Small intestine (tissue), 7 donors: ENCODE results near the gene KLK15. TPM values are rescaled to one million over a fixed set of nuclear protein-coding genes. Genes with fewer than 3 reads are reported as not detected.
"Not testable (repeated sequence)": the region's sequence is repeated elsewhere in the genome, so short reads cannot be mapped to it uniquely, and the experiment has no call there.

Source experiments
- DNase-seq, 2 donors: peaks; one replicate each; pipeline versions ENCODE4 v3.0.0 to v3.0.0-alpha.2; 2013
- FAIRE-seq: peaks from 2 replicates; lab custom pipeline; 2012; peaks lifted over from hg19 to GRCh38; lab: Jason Lieb, UNC
- H3K27ac ChIP-seq, 3 donors: one replicate each; pipeline ENCODE4 v1.5.1; 2013; ENCODE audit warnings: low read length in 2 of 3, mild to moderate bottlenecking in 2 of 3, control low read depth in 1 of 3, inconsistent platforms in 1 of 3, low read depth in 1 of 3, moderate library complexity in 1 of 3
- H3K27me3 ChIP-seq, 3 donors: one replicate each; pipeline ENCODE4 v1.6.1; 2013; ENCODE audit warnings: low read length in 3 of 3, inconsistent platforms in 1 of 3; ENCODE audit not compliant: control insufficient read depth in 3 of 3, insufficient read depth in 3 of 3
- H3K36me3 ChIP-seq, 3 donors: one replicate each; pipeline ENCODE4 v1.6.1; 2013; ENCODE audit warnings: low read length in 3 of 3, inconsistent platforms in 1 of 3, low read depth in 1 of 3, mild to moderate bottlenecking in 1 of 3, moderate library complexity in 1 of 3; ENCODE audit not compliant: control insufficient read depth in 3 of 3, insufficient read depth in 2 of 3
- H3K4me1 ChIP-seq, 3 donors: one replicate each; pipeline ENCODE4 v1.6.1; 2013; ENCODE audit warnings: low read length in 2 of 3, inconsistent platforms in 1 of 3, low read depth in 1 of 3, mild to moderate bottlenecking in 1 of 3, moderate library complexity in 1 of 3; ENCODE audit not compliant: control insufficient read depth in 3 of 3, insufficient read depth in 2 of 3
- H3K4me3 ChIP-seq, 3 donors: one replicate each; pipeline ENCODE4 v1.5.1; 2013; ENCODE audit warnings: low read length in 3 of 3, control low read depth in 1 of 3, inconsistent platforms in 1 of 3, low read depth in 1 of 3, mild to moderate bottlenecking in 1 of 3, moderate library complexity in 1 of 3
- H3K9me3 ChIP-seq, 2 donors: one replicate each; pipeline ENCODE4 v1.6.1; 2013; ENCODE audit warnings: low read depth in 1 of 2, low read length in 1 of 2; ENCODE audit not compliant: control insufficient read depth in 2 of 2, insufficient read depth in 1 of 2
- WGBS, 3 donors: extraction: QIAGEN DNeasy Blood & Tissue Kit; methylation state at CpG; one replicate each; pipeline ENCODE4 v1.1.7; 2013; 5-methylcytosine and 5-hydroxymethylcytosine counted together
- polyA plus RNA-seq, 4 donors: library from polyadenylated mRNA; stranded (reverse) in 3 of 4; unstranded in 1 of 4; fragments of 200-250 nt in 3 of 4; fragments of 120-200 nt in 1 of 4; gene quantifications; one replicate each; pipeline versions ENCODE4 v1.2.1 to v1.2.3, GENCODE V29; 2013
- donor health status: healthy with polysubstance abuse.
- donor health status: control.
- donor health status: control.
- donor health status: Bipolar disorder and iron deficiency.
- donor health status: healthy.

The KLK15 gene
- polyA plus RNA-seq, 4 donors = 0.24 TPM; not detected in 3

- H3K27ac ChIP-seq = no peak overlapping the region
- WGBS, 3 donors = 52 to 82% (median 71%) methylated on average over 6 of the region's 6 CpGs
- H3K4me1 ChIP-seq = peaks cover 0 to 12% (median 2%) of the 10 kb centered on the region in 3 donors
- H3K27me3 ChIP-seq = peaks cover 0 to 4% (median 0%) of the 10 kb centered on the region in 3 donors
- H3K4me3 ChIP-seq = no peak overlapping the region
- DNase-seq (no peak), FAIRE-seq (no peak)
- H3K36me3 ChIP-seq = peaks cover 0 to 6% (median 0%) of the 10 kb centered on the region in 3 donors
- H3K9me3 ChIP-seq = no peaks in the 10 kb centered on the region
These were observed 42.4 kb downstream of the KLK15 start for GRCh38 chr19:50790922-50791467.

- 85 to 91% (median 87%) methylated on average over 15 of the region's 15 CpGs for WGBS, 3 donors
- H3K27ac ChIP-seq = no peak within 1 kb of the TSS
- DNase-seq = no peak
- H3K4me1 ChIP-seq = peaks cover 0 to 12% (median 2%) of the 10 kb centered on the region in 3 donors
- peaks cover 0 to 4% (median 0%) of the 10 kb centered on the region in 3 donors for H3K27me3 ChIP-seq
- H3K4me3 ChIP-seq = no peak within 1 kb of the TSS
- H3K36me3 ChIP-seq = peaks cover 0 to under 1% (median 0%) of the 10 kb centered on the region in 3 donors
- no peak for FAIRE-seq
- no peaks in the 10 kb centered on the region for H3K9me3 ChIP-seq
These were observed 43.0 kb downstream of the KLK15 start, which contains the start of gene ACP4 for GRCh38 chr19:50790396-50790795. TSS of gene ACP4 (plus strand) at chr19:50790415. CDS start at chr19:50790415, 0 bp downstream.

DNA sequence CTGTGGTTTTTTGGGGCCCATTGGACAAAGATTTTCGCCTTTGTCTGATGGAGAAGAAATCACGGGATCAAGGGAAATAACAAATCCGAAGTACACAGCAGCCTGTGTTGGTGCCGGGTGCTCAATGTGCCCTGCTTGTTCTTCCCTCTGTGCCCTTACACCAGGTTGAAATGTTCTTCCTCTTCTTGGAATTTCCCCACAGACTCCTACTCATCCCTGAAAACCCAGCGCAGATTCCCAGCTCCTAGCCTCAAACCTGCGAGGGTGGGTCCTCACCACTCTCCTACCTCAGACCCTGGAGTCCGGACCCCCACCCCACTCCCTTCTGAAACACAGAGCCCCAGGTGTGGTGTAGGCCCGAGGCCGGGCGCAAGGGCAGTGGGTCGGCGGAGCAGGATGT, 48.0 kb downstream of the KLK15 start:
- no peak overlapping the region for H3K27ac ChIP-seq
- no peaks in the 10 kb centered on the region for H3K4me1 ChIP-seq

GRCh38 chr19:50784710-50785109, 48.7 kb downstream of the KLK15 start:
- 91 to 94% (median 91%) methylated on average over 3 of the region's 3 CpGs for WGBS, 3 donors
- H3K27me3 ChIP-seq = peaks cover 0 to 16% (median 3%) of the 10 kb centered on the region in 3 donors

More for the DNA sequence above, 48.0 kb downstream of the KLK15 start:
- H3K9me3 ChIP-seq = no peaks in the 10 kb centered on the region
- no peak overlapping the region for H3K4me3 ChIP-seq
- FAIRE-seq = no peak
- no peak for DNase-seq
- peaks cover 0 to 11% (median 0%) of the 10 kb centered on the region in 3 donors for H3K27me3 ChIP-seq
- 86 to 90% (median 87%) methylated on average over 12 of the region's 12 CpGs for WGBS, 3 donors
- H3K36me3 ChIP-seq = no peaks in the 10 kb centered on the region

DNA sequence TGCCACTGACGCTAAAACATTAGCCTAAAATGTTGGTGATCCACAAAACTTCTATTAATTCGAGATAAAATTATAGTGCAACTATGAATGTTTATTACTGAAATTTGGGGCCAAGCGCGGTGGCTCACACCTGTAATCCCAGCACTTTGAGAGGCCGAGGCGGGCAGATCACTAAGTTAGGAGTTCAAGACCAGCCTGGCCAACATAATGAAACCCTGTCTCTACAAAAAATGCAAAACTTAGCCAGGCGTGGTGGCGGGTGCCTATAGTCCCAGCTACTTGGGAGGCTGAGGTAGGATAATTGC, 49.6 kb downstream of the KLK15 start:
- H3K27me3 ChIP-seq = peaks cover 0 to 23% (median 6%) of the 10 kb centered on the region in 3 donors
- 31 to 43% (median 35%) methylated on average over 8 of the region's 8 CpGs for WGBS, 3 donors
- not testable (repeated sequence) for H3K27ac ChIP-seq, DNase-seq, H3K36me3 ChIP-seq, H3K4me3 ChIP-seq, FAIRE-seq, H3K4me1 ChIP-seq, H3K9me3 ChIP-seq

More at GRCh38 chr19:50784710-50785109, 48.7 kb downstream of the KLK15 start:
- Histone ChIP-seq H3K4me1 (no peaks in the 10 kb centered on the region), H3K9me3 (no peaks in the 10 kb centered on the region), H3K27ac (no peak overlapping the region), H3K36me3 (no peaks in the 10 kb centered on the region), H3K4me3 (no peak overlapping the region)
- FAIRE-seq (no peak), DNase-seq (no peak)

GRCh38 chr19:50780753-50781435, 52.5 kb downstream of the KLK15 start:
- Histone ChIP-seq H3K4me1 (no peaks in the 10 kb centered on the region), H3K36me3 (no peaks in the 10 kb centered on the region), H3K27ac (no peak overlapping the region), H3K27me3 (peaks cover 0 to 39% (median 12%) of the 10 kb centered on the region in 3 donors), H3K4me3 (no peak overlapping the region), H3K9me3 (no peaks in the 10 kb centered on the region)
- DNase-seq (no peak), FAIRE-seq (no peak)
- WGBS, 3 donors = 64 to 70% (median 67%) methylated on average over 16 of the region's 16 CpGs

GRCh38 chr19:50779504-50780457, 53.6 kb downstream of the KLK15 start:
- H3K27me3 ChIP-seq = peaks cover 0 to 39% (median 13%) of the 10 kb centered on the region in 3 donors
- DNase-seq (no peak), FAIRE-seq (no peak)
- no peak overlapping the region for H3K27ac ChIP-seq
- no peaks in the 10 kb centered on the region for H3K9me3 ChIP-seq
- H3K4me1 ChIP-seq = no peaks in the 10 kb centered on the region
- H3K36me3 ChIP-seq = no peaks in the 10 kb centered on the region
- 45 to 53% (median 46%) methylated on average over 25 of the region's 25 CpGs for WGBS, 3 donors
- no peak overlapping the region for H3K4me3 ChIP-seq

- H3K27me3 ChIP-seq = peaks cover 0 to 39% (median 13%) of the 10 kb centered on the region in 3 donors
- 45 to 62% (median 51%) methylated on average over 7 of the region's 7 CpGs for WGBS, 3 donors
- FAIRE-seq = no peak
These were observed 54.4 kb downstream of the KLK15 start for GRCh38 chr19:50778906-50779430.

More at GRCh38 chr19:50778906-50779430, 54.4 kb downstream of the KLK15 start:
- no peak overlapping the region for H3K4me3 ChIP-seq
- H3K9me3 ChIP-seq = no peaks in the 10 kb centered on the region
- no peak overlapping the region for H3K27ac ChIP-seq
- DNase-seq = no peak
- H3K4me1 ChIP-seq = no peaks in the 10 kb centered on the region
- no peaks in the 10 kb centered on the region for H3K36me3 ChIP-seq
